SK-N-MC (cell line): ENCODE results near the gene FAM200B.

Experiments
- DNase-seq: peaks from one replicate; pipeline ENCODE4 v3.0.0-alpha.2; 2011; ENCODE audit warnings: low read depth, low spot score
- H3K27ac ChIP-seq: fragments of 200-600 bp; sonication (generic); 2 replicates; pipeline ENCODE4 v1.5.1; 2016; ENCODE audit warnings: mixed run types
- H3K36me3 ChIP-seq: fragments of 200-600 bp; sonication (generic); 2 replicates; pipeline ENCODE4 v1.6.1; 2017; ENCODE audit warnings: antibody characterized with exemption, low read length, mixed read lengths; ENCODE audit not compliant: insufficient read depth
- H3K4me3 ChIP-seq: fragments of 200-600 bp; sonication (generic); 2 replicates; pipeline ENCODE4 v1.5.1; 2016
- H3K9ac ChIP-seq: fragments of 200-600 bp; sonication (generic); 2 replicates; pipeline ENCODE4 v1.8.0; 2017; ENCODE audit warnings: mixed run types, mixed read lengths; ENCODE audit not compliant: insufficient read length
- H3K9me3 ChIP-seq: fragments of 200-600 bp; sonication (generic); 2 replicates; pipeline ENCODE4 v1.6.1; 2017; ENCODE audit warnings: low read depth, mild to moderate bottlenecking, antibody characterized with exemption, low read length, moderate library complexity, mixed read lengths
- EZH2 ChIP-seq: fragments of 200-600 bp; sonication (generic); IDR thresholded peaks from one replicate; pipeline ENCODE4 v1.6.1; 2017; ENCODE audit warnings: antibody characterized with exemption
- FOXP2 ChIP-seq: optimal IDR thresholded peaks from 2 replicates; pipeline ENCODE3; 2011; ENCODE audit warnings: mild to moderate bottlenecking, moderate library complexity; ENCODE audit not compliant: insufficient read depth; ENCODE audit errors: extremely low read length, control extremely low read depth
- POLR2AphosphoS5 ChIP-seq: IDR thresholded peaks from 2 replicates; pipeline ENCODE4 v1.6.1; 2012; ENCODE audit warnings: mild to moderate bottlenecking, low read depth, low read length, borderline replicate concordance

FAM200B gene

GRCh38 chr4:15689540-15689939, 7.9 kb downstream of the FAM200B start:
- Histone ChIP-seq H3K27ac (no peak overlapping the region), H3K36me3 (peaks cover 27% of the 10 kb centered on the region), H3K9ac (no peak overlapping the region), H3K9me3 (no peaks in the 10 kb centered on the region), H3K4me3 (no peak overlapping the region)
- TF ChIP-seq FOXP2 (no peak), POLR2AphosphoS5 (no peak), EZH2 (no peak)
- no peak for DNase-seq

GRCh38 chr4:15690020-15690809, 8.6 kb downstream of the FAM200B start:
- no peak overlapping the region for H3K9ac ChIP-seq
- H3K4me3 ChIP-seq: no peak overlapping the region
- H3K9me3 ChIP-seq: no peaks in the 10 kb centered on the region
- H3K36me3 ChIP-seq: peaks cover 20% of the 10 kb centered on the region
- H3K27ac ChIP-seq: peak overlapping the region; percentile 25; the same call in 1 of the 2 replicates
- DNase-seq: no peak
- no peak for TF ChIP-seq POLR2AphosphoS5
- no peak for TF ChIP-seq FOXP2
- no peak for TF ChIP-seq EZH2

GRCh38 chr4:15691346-15692135, 9.9 kb downstream of the FAM200B start:
- no peak overlapping the region for H3K9ac ChIP-seq
- peaks cover 10% of the 10 kb centered on the region for H3K36me3 ChIP-seq
- DNase-seq: no peak
- no peak for TF ChIP-seq FOXP2
- no peak for TF ChIP-seq EZH2
- no peak for TF ChIP-seq POLR2AphosphoS5
- H3K4me3 ChIP-seq: no peak overlapping the region
- H3K27ac ChIP-seq: no peak overlapping the region
- H3K9me3 ChIP-seq: no peaks in the 10 kb centered on the region

- Histone ChIP-seq H3K4me3 (no peak overlapping the region), H3K27ac (no peak overlapping the region), H3K9ac (no peak overlapping the region), H3K9me3 (no peaks in the 10 kb centered on the region), H3K36me3 (peaks cover 2% of the 10 kb centered on the region; the same call in 1 of the 2 replicates)
- DNase-seq: no peak
- TF ChIP-seq FOXP2 (no peak), POLR2AphosphoS5 (no peak), EZH2 (no peak)
Observed at GRCh38 chr4:15692602-15693001, 11.0 kb downstream of the FAM200B start.

- DNase-seq: no peak
- Histone ChIP-seq H3K9ac (no peak overlapping the region), H3K36me3 (no peaks in the 10 kb centered on the region), H3K27ac (no peak overlapping the region), H3K4me3 (no peak overlapping the region), H3K9me3 (no peaks in the 10 kb centered on the region)
- TF ChIP-seq EZH2: no peak
- no peak for TF ChIP-seq POLR2AphosphoS5
- TF ChIP-seq FOXP2: no peak
Observed at GRCh38 chr4:15694431-15694830, 12.8 kb downstream of the FAM200B start.

- no peak for TF ChIP-seq FOXP2
- no peak for TF ChIP-seq EZH2
- TF ChIP-seq POLR2AphosphoS5: no peak
- H3K9ac ChIP-seq: no peak overlapping the region
- DNase-seq: no peak
- H3K36me3 ChIP-seq: no peaks in the 10 kb centered on the region
- no peak overlapping the region for H3K27ac ChIP-seq
- no peak overlapping the region for H3K4me3 ChIP-seq
- no peaks in the 10 kb centered on the region for H3K9me3 ChIP-seq
Observed at GRCh38 chr4:15695240-15695699, 13.6 kb downstream of the FAM200B start.

GRCh38 chr4:15695729-15696128, 14.1 kb downstream of the FAM200B start:
- no peak for TF ChIP-seq FOXP2
- TF ChIP-seq POLR2AphosphoS5: no peak
- no peak for TF ChIP-seq EZH2
- Histone ChIP-seq H3K36me3 (no peaks in the 10 kb centered on the region), H3K4me3 (no peak overlapping the region), H3K9me3 (no peaks in the 10 kb centered on the region), H3K9ac (no peak overlapping the region), H3K27ac (no peak overlapping the region)
- DNase-seq: no peak

GRCh38 chr4:15696866-15697265, 15.2 kb downstream of the FAM200B start:
- DNase-seq: no peak
- no peak for TF ChIP-seq EZH2
- no peak for TF ChIP-seq FOXP2
- TF ChIP-seq POLR2AphosphoS5: no peak
- Histone ChIP-seq H3K9ac (no peak overlapping the region), H3K36me3 (no peaks in the 10 kb centered on the region), H3K9me3 (no peaks in the 10 kb centered on the region), H3K27ac (no peak overlapping the region), H3K4me3 (no peak overlapping the region)
